Stimulated activated CD8-positive, alpha-beta memory T cell treated with anti-CD3 and anti-CD28 coated beads, Interleukin-7, amount 100 ng/mL, for 4 hours (primary cell): ENCODE results near the gene THSD4.

ENCODE experiments used
- DNase-seq, 2 donors: peaks; one replicate each; pipeline ENCODE4 v3.0.0-alpha.2; 2020; ENCODE audit warnings: low read depth in 2 of 2

THSD4 gene

DNA sequence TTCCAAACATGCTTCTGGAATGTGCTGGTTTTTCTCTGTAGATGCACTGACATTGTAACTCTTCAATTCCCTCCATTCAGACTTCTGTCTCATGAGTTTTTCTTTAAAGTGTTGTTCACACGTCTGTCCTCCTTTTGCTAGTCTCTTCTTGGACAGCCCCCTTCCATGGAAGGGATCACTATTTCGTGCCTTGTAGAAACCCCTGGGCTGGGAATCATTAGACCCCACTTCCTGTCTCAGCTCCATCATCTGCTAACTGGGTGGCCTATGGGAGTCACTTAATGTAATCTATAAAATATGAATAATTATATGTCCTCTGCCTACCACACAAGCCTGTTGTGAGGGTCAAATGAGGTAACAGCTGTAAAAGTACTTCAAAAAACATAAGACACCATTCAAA lies 110.6 kb downstream of the THSD4 start:
- no peak for DNase-seq

DNA sequence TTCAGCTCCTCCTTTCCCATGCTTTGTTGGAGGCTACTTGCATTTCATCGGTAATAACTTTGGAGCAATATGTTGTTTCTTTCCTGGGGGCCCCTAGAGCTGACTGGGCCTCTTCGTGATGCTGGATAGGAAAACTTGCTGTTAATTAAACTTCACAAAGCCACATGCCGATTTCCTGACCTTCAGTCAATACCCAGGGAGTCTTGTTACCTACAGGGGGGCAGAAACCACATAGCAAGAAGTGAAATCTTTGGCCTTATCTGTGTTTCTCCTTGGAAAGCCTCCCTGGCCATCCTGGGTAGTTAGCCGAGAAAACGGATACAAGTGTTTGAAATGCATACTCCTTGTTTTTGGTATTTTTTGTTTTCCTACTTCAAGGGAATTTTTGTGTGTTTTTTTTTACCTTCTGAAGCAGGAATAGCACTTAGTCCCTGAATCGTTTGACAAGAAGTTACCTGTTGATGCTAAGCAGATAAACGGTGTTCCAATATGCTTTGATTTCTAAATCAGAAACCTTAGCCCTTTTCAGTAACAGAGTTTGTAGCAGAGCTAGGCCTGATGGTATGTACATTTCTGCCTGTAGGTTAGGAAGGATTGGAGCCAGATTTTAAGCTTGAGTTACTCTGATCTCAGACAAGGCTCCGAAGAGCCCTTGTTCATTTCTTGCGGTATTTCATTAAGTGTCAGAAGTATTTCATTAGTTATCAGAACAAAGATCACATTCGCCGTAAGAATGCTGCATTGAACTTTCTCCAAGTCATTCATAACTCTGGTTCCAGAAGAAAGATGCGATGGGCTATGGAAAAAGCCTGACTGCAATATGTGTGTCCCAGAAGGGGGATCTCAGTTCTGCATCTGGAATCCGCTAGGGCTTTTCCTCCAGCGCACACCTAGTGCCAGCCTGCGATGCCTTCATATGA lies 111.5 kb downstream of the THSD4 start:
- DNase-seq, result no peak

- DNase-seq, result no peak
These were observed 113.1 kb downstream of the THSD4 start for GRCh38 chr15:71228403-71228802.

DNA sequence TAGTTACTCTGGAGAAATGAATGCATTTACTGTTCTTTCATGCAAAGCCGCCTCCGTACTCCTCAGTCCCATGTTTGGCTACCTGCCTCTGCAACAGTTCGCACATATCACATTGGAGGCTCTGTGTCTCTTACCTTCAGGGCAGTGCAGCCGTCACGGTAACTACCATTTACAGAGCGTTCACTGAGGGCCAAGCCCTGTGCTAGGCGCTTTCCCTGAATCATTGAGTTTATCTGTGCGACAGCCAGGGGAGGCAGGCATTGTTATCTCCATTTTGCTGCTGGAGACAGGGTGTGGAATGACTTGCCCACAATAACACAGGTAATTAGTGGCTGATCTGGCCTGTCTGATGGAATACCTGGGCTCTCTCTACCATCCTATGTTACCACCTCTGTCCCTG lies 115.0 kb downstream of the THSD4 start:
- no peak for DNase-seq

DNA sequence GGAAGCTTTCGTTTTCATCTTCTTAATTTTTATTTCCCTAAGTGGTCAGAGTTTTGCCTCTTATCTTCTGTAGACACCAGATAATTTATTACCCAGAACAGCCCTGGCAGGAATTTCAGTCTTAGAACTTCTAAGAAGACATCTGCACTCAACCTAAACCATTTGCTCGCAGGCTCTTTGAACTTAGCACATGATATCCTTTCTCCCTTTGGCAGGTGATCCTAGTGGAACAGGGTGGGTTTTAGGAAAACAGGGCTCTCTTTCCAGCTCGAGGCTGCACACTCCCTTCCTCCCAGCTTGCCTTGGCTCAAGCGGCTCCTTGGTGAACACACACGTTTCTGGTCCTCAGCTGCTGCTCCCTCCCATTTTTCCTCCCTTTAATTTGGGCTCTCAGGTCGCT lies 116.5 kb downstream of the THSD4 start:
- DNase-seq, result no peak

DNA sequence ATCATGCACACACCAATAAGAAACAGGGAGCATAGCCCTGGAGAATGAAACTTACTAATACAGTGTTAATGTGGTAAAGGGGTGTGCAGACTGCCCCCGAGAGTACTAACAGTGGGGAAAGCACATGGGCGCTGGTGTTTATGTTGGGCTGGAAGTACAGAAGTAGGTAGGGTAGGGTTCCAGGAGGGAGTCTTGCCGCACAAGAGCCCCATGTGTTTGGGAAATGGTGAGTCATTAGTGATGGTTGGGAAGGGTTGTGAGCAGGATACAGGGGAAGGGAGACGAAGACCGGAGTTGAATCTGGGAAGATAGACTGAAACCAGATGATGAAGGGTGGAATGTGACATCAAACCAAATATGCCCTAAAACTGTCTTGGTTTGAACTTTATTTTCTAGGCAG lies 117.1 kb downstream of the THSD4 start:
- DNase-seq, result no peak

- no peak for DNase-seq
These were observed 122.4 kb downstream of the THSD4 start for GRCh38 chr15:71237456-71238188.

DNA sequence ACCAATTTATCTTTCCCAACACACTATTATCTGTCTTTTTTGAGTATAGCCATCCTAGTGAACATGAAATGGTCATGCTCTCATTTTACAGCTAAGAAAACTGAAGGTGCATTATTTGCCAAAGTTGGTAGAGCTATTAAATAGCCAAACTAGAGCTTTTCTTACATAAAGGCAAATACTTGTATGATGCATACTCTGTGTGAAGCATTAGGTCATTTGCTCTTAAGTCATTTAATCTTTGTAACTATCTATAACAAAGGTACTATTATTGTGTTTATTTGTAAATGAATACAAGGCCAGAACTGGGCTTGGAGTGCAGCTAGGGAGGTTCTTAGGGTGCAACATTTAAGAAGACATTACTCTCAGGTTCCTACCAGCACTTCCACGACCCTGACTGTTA lies 123.7 kb downstream of the THSD4 start:
- no peak for DNase-seq

- no peak for DNase-seq
These were observed 124.5 kb downstream of the THSD4 start for GRCh38 chr15:71239592-71240364.

GRCh38 chr15:71242292-71242691 lies 127.0 kb downstream of the THSD4 start:
- DNase-seq, result no peak

DNA sequence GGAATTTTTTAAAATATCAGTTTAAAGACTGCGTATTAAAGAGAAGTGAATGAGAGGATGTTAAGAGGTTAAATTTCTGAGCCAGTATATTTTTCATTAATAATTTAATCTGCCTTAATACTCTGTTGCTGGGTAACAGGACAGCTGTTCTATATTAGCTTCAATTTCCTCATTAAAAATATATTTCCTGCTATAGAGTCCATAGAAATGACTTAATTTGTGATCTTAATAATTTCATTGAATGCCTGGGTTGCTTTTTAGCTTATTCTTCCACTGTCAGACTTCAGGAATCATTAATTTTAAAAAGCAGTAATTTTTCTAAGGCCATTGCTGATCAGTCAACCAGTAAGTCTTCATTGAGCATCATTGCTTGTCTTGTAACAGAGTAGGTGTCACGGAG lies 129.0 kb downstream of the THSD4 start:
- no peak for DNase-seq

DNA sequence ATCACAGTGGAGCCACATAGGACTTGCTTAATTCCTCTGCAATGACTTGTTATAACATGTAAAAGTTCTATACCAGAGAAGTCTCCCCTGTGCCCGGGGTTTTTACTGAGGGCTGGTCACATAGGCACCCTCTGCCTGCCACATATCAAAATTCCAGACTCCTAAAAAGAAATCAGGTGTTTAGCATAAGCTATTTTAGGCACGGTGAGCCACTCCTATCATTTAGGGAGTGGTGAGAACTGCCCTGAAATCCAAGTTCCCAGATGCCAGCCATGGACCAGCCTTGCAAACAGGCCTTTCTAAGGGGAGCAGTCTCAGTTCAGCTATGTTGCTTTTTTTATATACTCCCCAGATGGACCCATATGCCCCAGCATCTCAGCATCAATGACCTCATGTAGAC lies 130.3 kb downstream of the THSD4 start:
- DNase-seq, result no peak

- no peak for DNase-seq
These were observed 133.1 kb downstream of the THSD4 start for GRCh38 chr15:71248386-71248785.

DNA sequence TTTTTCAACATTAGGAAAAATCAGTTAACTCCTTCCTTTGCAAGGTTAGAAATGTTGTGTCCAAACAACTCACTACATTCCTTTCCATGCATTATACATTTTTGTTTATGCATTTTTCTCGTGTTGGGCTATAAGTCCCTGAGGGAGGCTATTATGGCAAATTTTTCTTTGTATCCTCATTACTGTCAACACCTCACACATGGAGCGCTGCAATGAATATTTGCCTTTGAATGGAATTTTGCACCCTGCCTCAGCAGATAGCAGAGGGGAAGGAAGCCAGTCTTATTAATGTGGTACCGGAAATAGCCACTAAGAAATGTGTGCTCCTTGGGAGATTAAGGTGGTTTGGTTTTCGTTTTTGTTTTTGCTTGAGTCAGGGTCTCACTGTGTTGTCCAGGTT lies 134.7 kb downstream of the THSD4 start:
- no peak for DNase-seq

DNA sequence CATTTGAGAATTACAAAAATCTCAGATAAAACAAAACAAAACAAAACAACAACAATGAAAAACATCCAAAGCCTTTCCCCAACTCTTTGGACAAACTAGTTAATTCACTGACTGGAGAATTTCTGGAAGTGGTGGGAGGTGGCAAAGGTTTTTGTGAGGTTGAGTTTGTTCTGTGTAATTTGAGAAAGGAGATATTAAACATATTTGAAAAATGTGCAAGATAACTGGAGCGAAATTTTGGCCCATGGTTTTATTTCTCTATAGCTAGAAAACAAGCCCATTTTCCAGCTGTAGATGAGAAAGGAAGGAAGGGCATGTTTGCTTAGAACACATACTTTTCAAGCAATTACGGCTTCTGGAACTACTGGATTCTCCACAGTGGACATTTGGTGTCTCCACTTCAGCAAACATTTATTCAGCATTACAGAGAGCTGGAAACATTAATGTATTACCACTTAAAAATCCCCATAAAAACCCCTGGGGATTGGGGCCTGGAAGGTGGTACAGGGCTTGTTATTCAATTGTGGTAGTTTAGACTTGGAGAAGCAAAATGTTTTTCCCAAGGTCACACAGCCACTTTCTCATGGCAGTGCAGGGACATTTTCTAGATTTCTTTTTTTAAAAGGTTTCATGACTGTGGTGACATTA lies 135.8 kb downstream of the THSD4 start:
- DNase-seq, result no peak

- no peak for DNase-seq
These were observed 136.3 kb downstream of the THSD4 start for GRCh38 chr15:71251584-71252043.

- DNase-seq, result no peak
These were observed 136.9 kb downstream of the THSD4 start for GRCh38 chr15:71252044-71252739.

DNA sequence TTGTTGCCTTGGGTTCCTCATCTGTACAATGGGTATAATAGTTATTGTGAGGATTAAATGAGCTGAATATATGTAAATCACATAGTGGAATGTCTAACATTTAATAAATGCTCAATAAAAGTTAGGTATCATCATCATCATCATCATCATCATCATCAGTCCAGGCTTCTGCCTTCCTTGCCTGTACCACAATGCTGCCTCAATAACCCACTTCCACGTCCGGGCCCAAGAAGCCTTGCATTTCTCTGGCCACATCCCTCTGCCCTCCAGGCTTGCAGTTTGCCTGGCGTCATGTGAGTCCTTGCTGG lies 137.4 kb downstream of the THSD4 start:
- no peak for DNase-seq

DNA sequence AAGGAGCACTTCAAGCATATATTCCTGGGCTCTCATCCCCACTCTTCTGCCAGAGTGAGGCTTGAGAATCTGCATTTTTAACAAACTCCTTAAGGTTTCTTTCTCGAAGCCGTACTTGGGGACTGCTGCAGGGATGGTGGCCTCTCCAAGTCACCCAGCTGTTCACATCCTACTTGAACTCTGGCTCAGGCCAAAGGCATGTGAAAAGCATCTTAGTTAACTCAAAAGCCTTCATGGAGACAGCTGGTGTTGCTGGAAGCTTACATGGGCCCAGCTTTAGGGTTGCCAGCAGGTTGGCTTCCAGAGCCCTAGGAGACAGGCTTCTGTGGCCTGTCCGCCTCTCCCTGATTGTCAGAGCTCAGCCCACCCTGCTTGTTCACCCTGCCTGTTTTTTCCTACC lies 139.2 kb downstream of the THSD4 start:
- DNase-seq, result no peak

DNA sequence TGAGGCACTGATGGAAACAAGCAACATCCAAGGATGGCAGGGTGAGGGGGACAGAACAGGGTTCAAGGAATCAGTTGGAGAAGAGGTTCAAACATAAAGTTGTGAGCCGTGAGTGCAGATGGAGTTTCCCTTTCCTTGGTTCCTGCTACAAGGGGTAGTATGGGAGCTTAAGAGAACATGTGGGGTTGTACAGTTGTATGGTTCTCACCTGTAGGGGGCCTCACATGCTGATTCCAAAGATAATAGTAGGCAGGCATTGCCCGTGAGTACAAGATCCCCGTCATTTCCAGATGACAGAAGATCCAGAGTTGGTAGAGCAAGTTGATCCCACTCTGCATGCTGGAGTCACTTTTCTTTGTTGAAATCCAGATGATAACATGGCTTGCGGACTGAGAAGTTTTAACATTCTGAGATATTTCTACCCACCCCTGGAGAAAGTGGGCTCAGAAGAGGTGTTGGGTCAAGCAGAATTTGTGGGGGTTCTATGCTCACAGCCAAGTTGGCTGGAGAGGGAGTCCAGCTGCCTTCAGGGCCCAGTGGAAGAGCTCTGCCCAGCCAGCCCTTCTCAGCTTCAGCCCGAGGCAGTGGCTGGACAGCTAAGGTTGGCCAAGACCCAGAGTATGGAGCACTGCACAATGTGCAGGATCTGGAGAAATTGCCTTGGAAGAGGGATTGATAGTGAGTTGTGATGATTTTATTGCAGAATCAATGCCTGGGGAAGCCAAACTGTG lies 141.8 kb downstream of the THSD4 start:
- DNase-seq, result no peak

GRCh38 chr15:71259866-71260265 lies 144.6 kb downstream of the THSD4 start:
- DNase-seq, result no peak
